ENCODE measurements around the gene PHLDA3. TPM values are rescaled to one million over a fixed set of nuclear protein-coding genes. Genes with fewer than 3 reads are reported as not detected.

Gene PHLDA3
- total and polyA plus RNA-seq, 9 donors: 4.7 to 38.2 (median 27.3) TPM

DNA sequence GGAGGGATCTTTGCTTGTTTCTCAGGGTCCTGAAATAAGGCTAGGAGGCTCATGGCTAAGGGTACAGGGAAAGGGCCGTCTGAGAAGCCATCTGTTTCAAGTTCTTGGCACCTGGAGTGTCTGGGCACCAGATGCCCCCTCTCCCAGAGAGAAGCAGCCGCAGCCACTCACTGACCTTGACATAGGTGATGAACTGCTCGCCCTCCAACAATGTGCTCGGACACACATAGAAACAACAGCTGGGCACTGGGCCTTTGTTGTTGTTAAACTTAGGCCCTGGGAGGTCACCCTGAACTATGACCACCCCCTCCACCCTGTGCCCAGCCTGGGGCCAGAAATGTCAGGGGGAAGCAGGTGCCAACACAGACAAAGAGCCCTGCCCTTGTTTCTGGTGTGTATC lies 38.2 kb downstream of the PHLDA3 start:
- intact Hi-C loops (cut with DNase I): no loop called here
- TF ChIP-seq, protein P1, sequence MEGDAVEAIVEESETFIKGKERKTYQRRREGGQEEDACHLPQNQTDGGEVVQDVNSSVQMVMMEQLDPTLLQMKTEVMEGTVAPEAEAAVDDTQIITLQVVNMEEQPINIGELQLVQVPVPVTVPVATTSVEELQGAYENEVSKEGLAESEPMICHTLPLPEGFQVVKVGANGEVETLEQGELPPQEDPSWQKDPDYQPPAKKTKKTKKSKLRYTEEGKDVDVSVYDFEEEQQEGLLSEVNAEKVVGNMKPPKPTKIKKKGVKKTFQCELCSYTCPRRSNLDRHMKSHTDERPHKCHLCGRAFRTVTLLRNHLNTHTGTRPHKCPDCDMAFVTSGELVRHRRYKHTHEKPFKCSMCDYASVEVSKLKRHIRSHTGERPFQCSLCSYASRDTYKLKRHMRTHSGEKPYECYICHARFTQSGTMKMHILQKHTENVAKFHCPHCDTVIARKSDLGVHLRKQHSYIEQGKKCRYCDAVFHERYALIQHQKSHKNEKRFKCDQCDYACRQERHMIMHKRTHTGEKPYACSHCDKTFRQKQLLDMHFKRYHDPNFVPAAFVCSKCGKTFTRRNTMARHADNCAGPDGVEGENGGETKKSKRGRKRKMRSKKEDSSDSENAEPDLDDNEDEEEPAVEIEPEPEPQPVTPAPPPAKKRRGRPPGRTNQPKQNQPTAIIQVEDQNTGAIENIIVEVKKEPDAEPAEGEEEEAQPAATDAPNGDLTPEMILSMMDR (IDR thresholded peaks at IDR 0.05): no peak
- TF ChIP-seq POLR2A (IDR thresholded peaks at IDR 0.05) (no peak), EP300 (IDR thresholded peaks at IDR 0.05) (no peak)
- Histone ChIP-seq H3K4me1 (ENCODE audit: insufficient read depth) (peaks cover under 1% of the 10 kb centered on the region), H3K27ac (no peak overlapping the region), H3K9me3 (no peaks in the 10 kb centered on the region), H3K36me3 (no peaks in the 10 kb centered on the region), H3K4me3 (no peak overlapping the region), H3K27me3 (no peaks in the 10 kb centered on the region)
- no peak for DNase-seq
- 32 to 64% (median 40%) methylated on average over 4 of the region's 4 CpGs for WGBS, 3 donors

DNA sequence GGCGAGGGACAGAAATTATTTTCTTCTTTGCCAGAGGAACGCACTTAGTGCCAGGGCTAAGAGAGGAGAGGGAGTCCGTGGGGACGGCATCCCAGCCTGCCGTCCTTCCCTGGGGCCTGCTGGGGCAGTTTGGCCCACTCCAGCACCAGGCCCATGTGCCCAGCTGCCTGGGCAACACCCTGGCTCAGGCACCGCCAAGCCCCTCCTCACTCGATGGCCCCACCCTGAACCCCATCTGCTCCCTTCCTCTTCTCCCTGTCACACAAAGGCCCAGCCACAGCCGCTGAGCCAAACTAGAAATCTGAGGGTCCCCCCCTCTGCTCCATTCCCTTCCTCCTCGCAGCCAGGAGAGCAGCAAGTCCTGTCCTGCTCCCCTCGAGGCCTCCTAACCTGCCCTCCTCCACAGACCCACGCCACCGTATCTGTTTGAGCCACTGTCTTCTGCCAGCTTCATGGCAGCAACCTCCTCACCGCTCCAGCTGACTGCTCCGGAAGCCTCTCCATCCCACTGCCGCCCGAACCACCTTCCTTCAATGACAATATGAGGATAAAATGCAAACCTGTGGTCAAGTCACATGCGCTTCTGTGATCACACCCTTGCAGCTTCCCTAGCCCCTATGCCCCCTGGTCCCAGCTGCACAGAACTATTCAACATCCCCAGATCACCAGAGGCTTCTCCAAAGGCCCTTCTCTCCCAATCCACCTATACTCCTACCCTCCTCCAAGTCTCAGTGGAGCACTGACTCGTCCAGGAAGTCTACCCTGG lies 39.1 kb downstream of the PHLDA3 start:
- H3K27me3 ChIP-seq: no peaks in the 10 kb centered on the region
- no peaks in the 10 kb centered on the region for H3K4me1 ChIP-seq (ENCODE audit: insufficient read depth)
- WGBS, 3 donors: 89 to 90% (median 89%) methylated on average over 18 of the region's 18 CpGs
- H3K27ac ChIP-seq: no peak overlapping the region
- H3K36me3 ChIP-seq: no peaks in the 10 kb centered on the region
- no peak for DNase-seq
- intact Hi-C loops (cut with DNase I): no loop called here
- no peaks in the 10 kb centered on the region for H3K9me3 ChIP-seq
- H3K4me3 ChIP-seq: no peak overlapping the region
- TF ChIP-seq POLR2A (IDR thresholded peaks at IDR 0.05) (no peak), EP300 (IDR thresholded peaks at IDR 0.05) (no peak)
- TF ChIP-seq, protein P1 (IDR thresholded peaks at IDR 0.05): no peak

DNA sequence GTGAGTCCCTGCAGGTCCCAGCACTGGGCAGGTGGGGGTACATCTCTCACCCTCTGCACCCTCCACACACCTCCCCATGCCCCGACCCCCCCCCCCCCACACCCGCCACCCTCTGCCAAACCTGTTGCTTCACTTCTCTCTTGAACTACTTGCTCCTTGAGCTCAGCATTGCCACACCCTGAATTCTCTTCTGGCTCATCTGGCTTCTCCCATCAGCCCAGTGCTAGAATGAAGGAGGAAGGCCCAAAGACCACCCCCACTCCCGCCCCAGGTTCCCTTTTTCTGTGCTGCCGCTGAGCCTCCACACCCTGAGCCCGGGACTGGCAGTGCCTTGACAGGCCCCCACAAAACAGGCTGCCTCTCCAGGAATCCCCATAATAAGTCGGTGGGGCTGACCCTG lies 41.0 kb downstream of the PHLDA3 start:
- TF ChIP-seq, protein P1 (IDR thresholded peaks at IDR 0.05): no peak
- TF ChIP-seq POLR2A (IDR thresholded peaks at IDR 0.05) (no peak), EP300 (IDR thresholded peaks at IDR 0.05) (no peak)
- no peaks in the 10 kb centered on the region for H3K4me1 ChIP-seq (ENCODE audit: insufficient read depth)
- WGBS, 3 donors: 77 to 81% (median 79%) methylated on average over 5 to 6 of the region's 6 CpGs
- no peaks in the 10 kb centered on the region for H3K36me3 ChIP-seq
- H3K27me3 ChIP-seq: no peaks in the 10 kb centered on the region
- H3K27ac ChIP-seq: no peak overlapping the region
- no peak overlapping the region for H3K4me3 ChIP-seq
- intact Hi-C loops (cut with DNase I): no loop called here
- H3K9me3 ChIP-seq: no peaks in the 10 kb centered on the region
- DNase-seq: no peak

DNA sequence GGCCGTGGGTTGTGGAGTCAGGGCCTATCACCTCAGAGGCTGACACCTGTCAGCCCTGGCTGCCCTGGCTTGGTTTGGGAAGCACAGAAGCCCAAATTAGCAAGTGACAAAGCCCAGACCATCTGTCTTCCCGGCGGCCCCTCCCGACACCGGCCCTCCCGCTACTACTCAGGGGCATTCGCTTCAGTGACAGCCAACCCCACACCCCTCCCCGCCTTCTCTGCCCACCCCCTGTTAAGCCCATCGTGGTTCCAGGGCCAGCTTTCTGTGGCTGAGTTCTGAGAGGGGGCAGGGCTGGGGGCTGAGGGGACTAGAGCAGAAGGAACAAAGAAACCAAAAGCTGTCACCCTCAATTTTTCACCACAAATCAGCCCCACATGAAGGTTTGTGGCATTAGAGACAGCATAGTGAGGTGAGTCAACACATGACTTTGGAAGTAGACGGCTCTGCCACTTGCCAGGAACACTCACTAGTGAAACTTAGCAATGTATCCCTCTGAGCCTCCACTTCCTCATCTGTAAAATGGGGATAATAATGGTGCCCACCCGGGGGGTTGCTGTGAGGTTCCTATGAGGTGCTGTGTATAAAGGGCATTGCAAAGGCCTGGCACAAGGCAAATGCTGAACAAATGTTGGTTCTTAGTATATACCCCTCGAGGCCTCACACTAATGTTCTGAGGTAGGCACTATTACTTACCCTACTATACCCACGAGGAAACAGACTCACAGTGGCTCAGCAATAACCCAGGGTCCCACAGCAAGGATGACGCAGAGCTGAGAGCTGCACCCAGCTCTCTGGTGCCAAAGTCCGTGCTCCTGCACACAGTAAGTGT lies 42.3 kb downstream of the PHLDA3 start:
- no peaks in the 10 kb centered on the region for H3K9me3 ChIP-seq

More for the DNA sequence above, 42.3 kb downstream of the PHLDA3 start:
- no peak for DNase-seq
- Histone ChIP-seq H3K4me3 (no peak overlapping the region), H3K27ac (no peak overlapping the region), H3K27me3 (no peaks in the 10 kb centered on the region), H3K36me3 (no peaks in the 10 kb centered on the region), H3K4me1 (ENCODE audit: insufficient read depth) (no peaks in the 10 kb centered on the region)
- 73 to 76% (median 73%) methylated on average over 15 of the region's 15 CpGs for WGBS, 3 donors
- no peak for TF ChIP-seq POLR2A (IDR thresholded peaks at IDR 0.05)
- TF ChIP-seq, protein P1 (IDR thresholded peaks at IDR 0.05): no peak
- no peak for TF ChIP-seq EP300 (IDR thresholded peaks at IDR 0.05)
- intact Hi-C loops (cut with DNase I): no loop called here

Data from ovary (tissue), 9 donors.